ENCODE data around the gene WWOX. TPM values are rescaled to one million over a fixed set of nuclear protein-coding genes. Genes with fewer than 3 reads are reported as not detected.

Gene WWOX
- total RNA-seq, 3 donors from 2014 or later (not counting 1 experiment from before 2014, with no cell fraction given) = 21.0 to 29.8 (median 27.0) TPM

DNA sequence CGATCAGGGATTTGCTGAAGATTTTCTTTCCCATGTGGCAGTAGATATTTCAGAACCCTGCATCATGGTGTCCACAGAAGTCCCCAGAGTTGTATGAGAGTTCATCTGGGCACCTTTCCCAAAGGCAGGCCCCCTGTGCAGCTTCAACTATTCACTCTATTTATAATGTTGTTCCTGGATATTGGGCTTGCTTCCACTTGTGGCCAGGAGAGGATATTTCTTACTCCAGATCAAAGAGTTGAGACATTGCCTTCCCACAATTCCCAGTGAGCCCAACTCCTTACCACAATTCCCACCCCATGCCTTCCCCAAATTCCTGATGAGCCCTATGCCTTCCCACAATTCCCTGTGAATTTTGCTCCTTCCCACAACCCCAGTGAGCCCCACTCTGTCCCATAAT, 206.9 kb downstream of the WWOX start:
- TF ChIP-seq, protein P1, sequence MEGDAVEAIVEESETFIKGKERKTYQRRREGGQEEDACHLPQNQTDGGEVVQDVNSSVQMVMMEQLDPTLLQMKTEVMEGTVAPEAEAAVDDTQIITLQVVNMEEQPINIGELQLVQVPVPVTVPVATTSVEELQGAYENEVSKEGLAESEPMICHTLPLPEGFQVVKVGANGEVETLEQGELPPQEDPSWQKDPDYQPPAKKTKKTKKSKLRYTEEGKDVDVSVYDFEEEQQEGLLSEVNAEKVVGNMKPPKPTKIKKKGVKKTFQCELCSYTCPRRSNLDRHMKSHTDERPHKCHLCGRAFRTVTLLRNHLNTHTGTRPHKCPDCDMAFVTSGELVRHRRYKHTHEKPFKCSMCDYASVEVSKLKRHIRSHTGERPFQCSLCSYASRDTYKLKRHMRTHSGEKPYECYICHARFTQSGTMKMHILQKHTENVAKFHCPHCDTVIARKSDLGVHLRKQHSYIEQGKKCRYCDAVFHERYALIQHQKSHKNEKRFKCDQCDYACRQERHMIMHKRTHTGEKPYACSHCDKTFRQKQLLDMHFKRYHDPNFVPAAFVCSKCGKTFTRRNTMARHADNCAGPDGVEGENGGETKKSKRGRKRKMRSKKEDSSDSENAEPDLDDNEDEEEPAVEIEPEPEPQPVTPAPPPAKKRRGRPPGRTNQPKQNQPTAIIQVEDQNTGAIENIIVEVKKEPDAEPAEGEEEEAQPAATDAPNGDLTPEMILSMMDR (IDR thresholded peaks at IDR 0.05) = no peak
- Histone ChIP-seq H3K4me3 (ENCODE audit: low read length) (no peak overlapping the region), H3K4me1 (ENCODE audit: control insufficient read depth, insufficient read depth, low read length) (peaks cover 14% of the 10 kb centered on the region), H3K9me3 (ENCODE audit: control insufficient read depth, insufficient read depth, low read length) (no peaks in the 10 kb centered on the region), H3K27ac (ENCODE audit: low read length) (no peak overlapping the region), H3K27me3 (ENCODE audit: control insufficient read depth, insufficient read depth, low read length) (no peaks in the 10 kb centered on the region), H3K36me3 (ENCODE audit: control insufficient read depth, insufficient read depth, low read length) (no peaks in the 10 kb centered on the region)
- no peaks in the 10 kb centered on the region for H3K9me3 Mint-ChIP-seq
- DNase-seq = no peak
- peaks cover 32 to 34% of the 10 kb centered on the region in 2 donors for H3K4me1 Mint-ChIP-seq
- H3K27me3 Mint-ChIP-seq (ENCODE audit: low read depth in 2 of 2) = peaks cover 19 to 25% of the 10 kb centered on the region in 2 donors
- H3K4me3 Mint-ChIP-seq = no peak overlapping the region
- no peaks in the 10 kb centered on the region for H3K36me3 Mint-ChIP-seq
- H3K27ac Mint-ChIP-seq = no peak overlapping the region
- intact Hi-C loops (cut with micrococcal nuclease) = no loop called here
- ATAC-seq = no peak
- WGBS (ENCODE audit: insufficient coverage) = 100% methylated on average over 1 of the region's 1 CpG

DNA sequence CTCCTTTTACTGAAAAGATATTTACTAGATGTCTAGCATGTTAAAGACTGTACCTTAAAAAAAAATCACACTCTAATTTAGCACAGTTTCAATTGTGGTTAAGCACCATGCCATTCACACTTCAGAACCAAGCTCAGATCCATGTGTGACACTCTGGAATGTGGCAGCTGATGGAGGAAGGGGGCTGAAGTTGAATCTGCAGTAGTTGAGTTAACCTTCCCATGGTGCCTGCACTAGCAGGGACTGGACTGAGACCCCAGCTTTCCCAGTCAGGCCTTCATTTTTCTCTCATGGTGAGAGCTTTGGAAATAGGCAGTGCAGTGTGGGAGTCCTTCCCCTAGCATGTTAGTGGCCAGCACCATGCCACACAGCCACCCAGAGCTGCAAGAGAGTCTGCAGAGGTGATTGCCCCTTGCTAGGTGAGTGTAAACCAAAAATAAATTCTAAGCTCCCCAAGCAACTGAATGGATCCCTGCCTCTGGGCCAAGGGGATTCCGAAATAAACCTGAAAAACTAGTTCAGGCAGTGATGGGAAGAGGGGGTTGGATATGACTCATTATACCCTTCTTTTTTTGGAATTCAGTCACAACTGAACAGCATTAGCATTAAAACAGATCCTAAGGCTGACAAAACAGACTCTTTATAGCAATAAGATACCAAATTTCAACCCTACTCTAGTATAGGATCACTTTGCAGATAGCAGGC, 208.5 kb downstream of the WWOX start:
- Mint-ChIP-seq H3K27ac (no peak overlapping the region), H3K4me1 (peaks cover 33 to 35% of the 10 kb centered on the region in 2 donors), H3K4me3 (no peak overlapping the region)

DNA sequence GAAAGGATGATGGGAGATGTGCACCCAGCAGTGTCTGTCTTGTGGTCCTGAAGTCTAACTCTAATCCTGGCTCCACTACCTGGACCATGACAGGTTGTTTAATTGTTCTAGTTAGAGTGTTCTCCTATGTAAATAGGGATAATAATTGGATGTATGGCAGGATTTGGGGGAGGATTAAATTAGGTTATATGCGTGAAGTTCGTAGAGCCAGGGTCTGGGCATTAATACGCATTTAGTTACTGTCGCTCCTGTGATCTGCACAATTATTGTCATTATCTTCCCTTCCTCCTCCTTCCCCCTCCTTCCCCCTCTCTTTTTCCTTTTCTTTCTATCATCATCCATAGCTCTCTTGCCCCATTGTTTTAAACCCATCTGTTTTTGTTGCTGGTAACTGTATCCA, 210.3 kb downstream of the WWOX start:
- H3K27me3 Mint-ChIP-seq (ENCODE audit: low read depth in 2 of 2) = peaks cover 19 to 25% of the 10 kb centered on the region in 2 donors
- Histone ChIP-seq H3K27me3 (ENCODE audit: control insufficient read depth, insufficient read depth, low read length) (no peaks in the 10 kb centered on the region), H3K4me1 (ENCODE audit: control insufficient read depth, insufficient read depth, low read length) (peaks cover 15% of the 10 kb centered on the region), H3K36me3 (ENCODE audit: control insufficient read depth, insufficient read depth, low read length) (no peaks in the 10 kb centered on the region), H3K9me3 (ENCODE audit: control insufficient read depth, insufficient read depth, low read length) (no peaks in the 10 kb centered on the region), H3K27ac (ENCODE audit: low read length) (no peak overlapping the region), H3K4me3 (ENCODE audit: low read length) (no peak overlapping the region)
- no peak overlapping the region for H3K27ac Mint-ChIP-seq
- intact Hi-C loops (cut with micrococcal nuclease) = no loop called here
- H3K9me3 Mint-ChIP-seq = no peaks in the 10 kb centered on the region
- 100% methylated on average over 4 of the region's 4 CpGs for WGBS (ENCODE audit: insufficient coverage)
- peaks cover 33 to 35% of the 10 kb centered on the region in 2 donors for H3K4me1 Mint-ChIP-seq
- DNase-seq (no peak), ATAC-seq (no peak)
- H3K36me3 Mint-ChIP-seq = no peaks in the 10 kb centered on the region
- no peak overlapping the region for H3K4me3 Mint-ChIP-seq
- TF ChIP-seq, protein P1 (IDR thresholded peaks at IDR 0.05) = no peak

More for the DNA sequence above, 208.5 kb downstream of the WWOX start:
- no peak for DNase-seq
- no peak for ATAC-seq
- H3K27ac ChIP-seq (ENCODE audit: low read length) = no peak overlapping the region
- H3K4me1 ChIP-seq (ENCODE audit: control insufficient read depth, insufficient read depth, low read length) = peaks cover 15% of the 10 kb centered on the region
- H3K27me3 ChIP-seq (ENCODE audit: control insufficient read depth, insufficient read depth, low read length) = no peaks in the 10 kb centered on the region
- Mint-ChIP-seq H3K27me3 (ENCODE audit: low read depth in 2 of 2) (peaks cover 19 to 25% of the 10 kb centered on the region in 2 donors), H3K36me3 (no peaks in the 10 kb centered on the region), H3K9me3 (no peaks in the 10 kb centered on the region)
- no peak overlapping the region for H3K4me3 ChIP-seq (ENCODE audit: low read length)
- no CpG with 5 or more reads among the region's 1 CpG for WGBS (ENCODE audit: insufficient coverage)
- no peaks in the 10 kb centered on the region for H3K9me3 ChIP-seq (ENCODE audit: control insufficient read depth, insufficient read depth, low read length)
- no peaks in the 10 kb centered on the region for H3K36me3 ChIP-seq (ENCODE audit: control insufficient read depth, insufficient read depth, low read length)
- intact Hi-C loops (cut with micrococcal nuclease) = no loop called here
- TF ChIP-seq, protein P1 (IDR thresholded peaks at IDR 0.05) = no peak

DNA sequence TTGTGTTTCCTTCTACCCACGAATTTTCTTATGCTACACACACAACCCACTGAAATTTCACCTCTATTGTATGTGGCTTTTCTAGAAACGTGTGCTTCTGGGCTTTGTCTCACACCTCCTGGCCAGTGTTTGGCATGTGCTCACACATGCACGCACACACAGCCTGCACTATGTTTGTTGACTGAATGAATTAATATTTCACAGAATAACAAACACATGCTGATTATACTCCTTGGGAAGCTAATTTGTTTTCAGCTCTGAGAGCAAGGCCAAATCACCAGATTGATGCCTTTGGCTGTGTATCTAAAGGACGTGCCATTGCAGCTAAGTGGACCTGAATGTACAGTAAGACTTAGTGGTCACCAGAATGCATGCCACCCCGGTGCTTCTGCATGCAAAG, 210.7 kb downstream of the WWOX start:
- Mint-ChIP-seq H3K9me3 (no peaks in the 10 kb centered on the region), H3K4me3 (no peak overlapping the region), H3K27ac (no peak overlapping the region), H3K36me3 (no peaks in the 10 kb centered on the region), H3K4me1 (peaks cover 33 to 35% of the 10 kb centered on the region in 2 donors), H3K27me3 (ENCODE audit: low read depth in 2 of 2) (peaks cover 19 to 25% of the 10 kb centered on the region in 2 donors)
- H3K4me1 ChIP-seq (ENCODE audit: control insufficient read depth, insufficient read depth, low read length) = peaks cover 15% of the 10 kb centered on the region
- TF ChIP-seq, protein P1 (IDR thresholded peaks at IDR 0.05) = no peak
- 55% methylated on average over 5 of the region's 5 CpGs for WGBS (ENCODE audit: insufficient coverage)
- no peak overlapping the region for H3K4me3 ChIP-seq (ENCODE audit: low read length)
- no peak overlapping the region for H3K27ac ChIP-seq (ENCODE audit: low read length)
- intact Hi-C loops (cut with micrococcal nuclease) = no loop called here
- no peaks in the 10 kb centered on the region for H3K9me3 ChIP-seq (ENCODE audit: control insufficient read depth, insufficient read depth, low read length)
- no peaks in the 10 kb centered on the region for H3K27me3 ChIP-seq (ENCODE audit: control insufficient read depth, insufficient read depth, low read length)
- ATAC-seq (peak in 2 of 3 donors; percentile 31 to 66), DNase-seq (no peak)
- H3K36me3 ChIP-seq (ENCODE audit: control insufficient read depth, insufficient read depth, low read length) = no peaks in the 10 kb centered on the region

All from natural killer cell (primary cell).